SK-N-SH (cell line): Measurements from ENCODE around the gene ARV1. TPM values are rescaled to one million over a fixed set of nuclear protein-coding genes. Genes with fewer than 3 reads are reported as not detected.

Experiments
- CTCF ChIA-PET: fragments of 300-600, 350-600 bp; formaldehyde crosslinking; extraction: SDS; loops from one replicate; lab custom pipeline; 2021; lab: Yijun Ruan, JAX
- POLR2A ChIA-PET: fragments of 350-600 bp; sonication (Branson Sonifier 250); formaldehyde crosslinking; extraction: SDS; loops from one replicate; lab custom pipeline; 2020; ENCODE audit warnings: antibody characterized with exemption, inconsistent platforms; lab: Yijun Ruan, JAX
- DNase-seq: peaks from one replicate; pipeline ENCODE4 v3.0.0; 2012
- H2AFZ ChIP-seq: fragments of 200-600 bp; sonication (generic); 2 replicates; pipeline ENCODE4 v1.8.1; 2016; ENCODE audit warnings: antibody characterized with exemption, mild to moderate bottlenecking, low read depth
- H3F3A ChIP-seq: fragments of 200-600 bp; sonication (generic); replicated peaks from 2 replicates; pipeline ENCODE3; 2016; ENCODE audit warnings: antibody characterized with exemption, mild to moderate bottlenecking; ENCODE audit not compliant: insufficient read depth
- H3K27ac ChIP-seq, 2 experiments: fragments of 200-500 bp in 1 of 2; fragments of 200-600 bp in 1 of 2; sonication (Bioruptor generic) in 1 of 2; sonication (generic), shearing (Covaris generic) in 1 of 2; 2 replicates each; pipeline versions ENCODE4 v1.5.1 to v1.6.1; 2014 to 2016; ENCODE audit warnings: low read depth in 2 of 2, inconsistent platforms in 1 of 2, low read length in 1 of 2, mild to moderate bottlenecking in 1 of 2, mixed read lengths in 1 of 2
- H3K27me3 ChIP-seq: fragments of 200-600 bp; sonication (generic), shearing (Covaris generic); 2 replicates; pipeline ENCODE4 v1.6.1; 2016; ENCODE audit warnings: mixed run types; ENCODE audit not compliant: insufficient read depth
- H3K36me3 ChIP-seq, 2 experiments: fragments of 200-500 bp in 1 of 2; fragments of 200-600 bp in 1 of 2; sonication (Bioruptor generic) in 1 of 2; sonication (generic) in 1 of 2; replicated peaks in 1 of 2; 2 replicates each; pipeline versions ENCODE3 to v1.5.1; 2014 to 2016; ENCODE audit warnings: low read length in 1 of 2, mild to moderate bottlenecking in 1 of 2; ENCODE audit not compliant: insufficient read depth in 2 of 2, control insufficient read depth in 1 of 2
- H3K4me1 ChIP-seq, 2 experiments: fragments of 200-500 bp in 1 of 2; fragments of 200-600 bp in 1 of 2; sonication (Bioruptor generic) in 1 of 2; sonication (generic), shearing (Covaris generic) in 1 of 2; 2 replicates each; pipeline versions ENCODE4 v1.5.1 to v1.6.1; 2014 to 2016; ENCODE audit warnings: low read depth in 1 of 2, low read length in 1 of 2, mixed run types in 1 of 2; ENCODE audit not compliant: insufficient read depth in 2 of 2, control insufficient read depth in 1 of 2
- H3K4me2 ChIP-seq: fragments of 200-600 bp; sonication (generic), shearing (Covaris generic); 2 replicates; pipeline ENCODE4 v1.6.1; 2017; ENCODE audit warnings: mixed run types
- H3K4me3 ChIP-seq, 2 experiments: fragments of 200-500 bp in 1 of 2; fragments of 200-600 bp in 1 of 2; sonication (Bioruptor generic) in 1 of 2; sonication (generic), shearing (Covaris generic) in 1 of 2; 2 replicates each; pipeline versions ENCODE4 v1.5.1 to v1.8.1; 2014 to 2016; ENCODE audit warnings: low read depth in 2 of 2, inconsistent platforms in 1 of 2, low read length in 1 of 2, mild to moderate bottlenecking in 1 of 2, mixed read lengths in 1 of 2, moderate library complexity in 1 of 2
- H3K79me2 ChIP-seq: fragments of 200-600 bp; sonication (generic); 2 replicates; pipeline ENCODE4 v1.8.1; 2017; ENCODE audit warnings: mild to moderate bottlenecking; ENCODE audit not compliant: insufficient read depth
- H3K9ac ChIP-seq: fragments of 200-600 bp; sonication (generic); 2 replicates; pipeline ENCODE4 v1.6.1; 2017; ENCODE audit warnings: mixed run types
- H3K9me2 ChIP-seq: fragments of 200-600 bp; sonication (generic); 2 replicates; pipeline ENCODE4 v1.6.1; 2017; ENCODE audit warnings: mixed run types
- H3K9me3 ChIP-seq: fragments of 200-600 bp; sonication (generic); 2 replicates; pipeline ENCODE4 v1.6.1; 2017; ENCODE audit warnings: mixed run types, mild to moderate bottlenecking, moderate library complexity
- H4K20me1 ChIP-seq: fragments of 200-600 bp; sonication (generic); 2 replicates; pipeline ENCODE4 v1.6.1; 2017; ENCODE audit warnings: mild to moderate bottlenecking, mixed run types; ENCODE audit not compliant: insufficient read depth
- CHD2 ChIP-seq: fragments of 150-350 bp; IDR thresholded peaks from 2 replicates; pipeline ENCODE4 v1.6.1; 2018; ENCODE audit warnings: low read length; ENCODE audit not compliant: partially characterized antibody
- FOXJ3 ChIP-seq: sonication (generic); formaldehyde crosslinking; IDR thresholded peaks from 2 replicates; pipeline ENCODE4 v1.5.1; 2020; ENCODE audit warnings: mild to moderate bottlenecking, missing genetic modification reagents
- JUND ChIP-seq: IDR thresholded peaks from 2 replicates; pipeline ENCODE4 v1.4.0; 2012
- MXI1 ChIP-seq: IDR thresholded peaks from 2 replicates; pipeline ENCODE4 v1.6.1; 2012; ENCODE audit warnings: mild to moderate bottlenecking, low read depth, low read length, improper control_type of control experiment
- POLR2AphosphoS5 ChIP-seq: IDR thresholded peaks from 2 replicates; pipeline ENCODE4 v1.6.1; 2012; ENCODE audit warnings: low read depth, low read length
- RFX5 ChIP-seq: IDR thresholded peaks from 2 replicates; pipeline ENCODE4 v1.6.1; 2012; ENCODE audit warnings: mild to moderate bottlenecking, improper control_type of control experiment, low read length
- SIN3A ChIP-seq: IDR thresholded peaks from 2 replicates; pipeline ENCODE4 v1.6.1; 2012; ENCODE audit warnings: low read depth, mild to moderate bottlenecking, low read length, moderate library complexity, borderline replicate concordance
- TEAD4 ChIP-seq: IDR thresholded peaks from 2 replicates; pipeline ENCODE4 v1.4.0; 2012; ENCODE audit warnings: mild to moderate bottlenecking, borderline replicate concordance; ENCODE audit not compliant: insufficient read depth
- ZBTB33 ChIP-seq: IDR thresholded peaks from 2 replicates; pipeline ENCODE4 v1.4.0; 2012; ENCODE audit warnings: low read depth, borderline replicate concordance
- WGBS: methylation state at CpG from one replicate; pipeline ENCODE4 v1.1.6; 2017; ENCODE audit warnings: low lambda C conversion rate; 5-methylcytosine and 5-hydroxymethylcytosine counted together
- polyA plus RNA-seq, 3 experiments: library from polyadenylated mRNA; depleted of rRNA; stranded (reverse); fragments of >200 nt; gene quantifications; 2 replicates each; pipeline ENCODE4 v1.2.3, GENCODE V29; 2012
- TF ChIP-seq, protein P1 (sequence below): fragments of 150-350 bp; IDR thresholded peaks from 2 replicates; pipeline ENCODE4 v1.6.1; 2017; ENCODE audit warnings: antibody characterized with exemption, low read length, low read depth, borderline replicate concordance

The ARV1 gene
- polyA plus RNA-seq, 1 of the 3 experiments (the other 2 are of a cell fraction): 26.7 TPM

GRCh38 chr1:231013391-231014015 lies 34.6 kb downstream of the ARV1 start:
- no peaks in the 10 kb centered on the region for H3K36me3 ChIP-seq
- H3K27me3 ChIP-seq: no peaks in the 10 kb centered on the region
- no peaks in the 10 kb centered on the region for H3K4me1 ChIP-seq
- no peaks in the 10 kb centered on the region for H3K9me2 ChIP-seq
- H3K79me2 ChIP-seq: no peaks in the 10 kb centered on the region
- no peak overlapping the region for H3K4me2 ChIP-seq
- whole genome bisulfite sequencing: 58% methylated on average over 2 of the region's 3 CpGs
- no peak overlapping the region for H2AFZ ChIP-seq
- no peak overlapping the region for H3K27ac ChIP-seq
- DNase-seq: no peak
- no peak overlapping the region for H3K4me3 ChIP-seq
- no peak overlapping the region for H3K9ac ChIP-seq
- H3F3A ChIP-seq: no peaks in the 10 kb centered on the region
- POLR2A ChIA-PET: interaction anchor here (0.8 kb wide), 1 partner anchor 33 kb away, joined by 3 read pairs; no protein-coding TSS in a partner anchor
- TF ChIP-seq CHD2: no peak
- TF ChIP-seq ZBTB33: no peak
- no peak for TF ChIP-seq POLR2AphosphoS5
- TF ChIP-seq FOXJ3: no peak
- no peak for TF ChIP-seq JUND
- no peak for TF ChIP-seq RFX5
- TF ChIP-seq MXI1: no peak
- TF ChIP-seq, protein P1, sequence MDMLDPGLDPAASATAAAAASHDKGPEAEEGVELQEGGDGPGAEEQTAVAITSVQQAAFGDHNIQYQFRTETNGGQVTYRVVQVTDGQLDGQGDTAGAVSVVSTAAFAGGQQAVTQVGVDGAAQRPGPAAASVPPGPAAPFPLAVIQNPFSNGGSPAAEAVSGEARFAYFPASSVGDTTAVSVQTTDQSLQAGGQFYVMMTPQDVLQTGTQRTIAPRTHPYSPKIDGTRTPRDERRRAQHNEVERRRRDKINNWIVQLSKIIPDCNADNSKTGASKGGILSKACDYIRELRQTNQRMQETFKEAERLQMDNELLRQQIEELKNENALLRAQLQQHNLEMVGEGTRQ: no peak
- CTCF ChIA-PET: interaction anchor here (2.8 kb wide), 1 partner anchor 197 kb away, joined by 11 read pairs; no protein-coding TSS in a partner anchor
- no peaks in the 10 kb centered on the region for H4K20me1 ChIP-seq
- no peaks in the 10 kb centered on the region for H3K9me3 ChIP-seq

DNA sequence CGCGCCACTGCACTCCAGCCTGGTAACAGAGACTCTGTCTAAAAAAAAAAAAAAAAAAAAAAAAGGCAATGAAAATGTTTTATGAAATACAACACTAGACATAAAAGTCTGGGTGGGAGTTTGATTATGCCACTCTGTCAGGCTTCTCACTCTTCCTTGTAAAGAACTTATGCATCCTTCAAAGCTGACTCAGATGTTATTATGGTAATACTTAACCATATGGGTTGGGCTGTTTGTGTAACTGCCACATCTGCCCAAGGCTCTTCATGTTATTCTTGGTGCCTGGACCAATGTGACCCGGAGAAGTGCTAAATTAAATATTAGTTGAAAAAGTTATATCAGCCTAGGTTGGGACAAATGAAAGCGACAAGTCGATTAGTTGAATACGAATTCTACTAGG lies 37.3 kb downstream of the ARV1 start:
- H3K36me3 ChIP-seq: no peaks in the 10 kb centered on the region
- no peak for DNase-seq
- H3K9ac ChIP-seq: no peak overlapping the region
- POLR2A ChIA-PET: no interaction called here
- H3K4me3 ChIP-seq: no peak overlapping the region
- no peak overlapping the region for H2AFZ ChIP-seq
- no peaks in the 10 kb centered on the region for H3K27me3 ChIP-seq
- no peaks in the 10 kb centered on the region for H3F3A ChIP-seq
- H4K20me1 ChIP-seq: no peaks in the 10 kb centered on the region
- no peaks in the 10 kb centered on the region for H3K4me1 ChIP-seq
- H3K79me2 ChIP-seq: no peaks in the 10 kb centered on the region
- no peak overlapping the region for H3K27ac ChIP-seq
- H3K9me2 ChIP-seq: no peaks in the 10 kb centered on the region
- WGBS: 87% methylated on average over 6 of the region's 6 CpGs
- no peak overlapping the region for H3K4me2 ChIP-seq
- H3K9me3 ChIP-seq: no peaks in the 10 kb centered on the region
- CTCF ChIA-PET: interaction anchor here (0.9 kb wide), 1 partner anchor 15 kb away, joined by 3 read pairs; no protein-coding TSS in a partner anchor
- TF ChIP-seq SIN3A (no peak), TEAD4 (no peak)
